Bronchial epithelial cell (primary cell): ENCODE results near the gene CDH26. TPM values are rescaled to one million over a fixed set of nuclear protein-coding genes. Genes with fewer than 3 reads are reported as not detected.

Source experiments
- DNase-seq: peaks from one replicate; pipeline ENCODE4 v3.0.0-alpha.2; 2010; ENCODE audit warnings: low read depth
- FAIRE-seq: peaks from 2 replicates; lab custom pipeline; 2011; peaks lifted over from hg19 to GRCh38; lab: Jason Lieb, UNC
- H3K27me3 ChIP-seq: 2 replicates; pipeline ENCODE4 v1.5.1; 2011; ENCODE audit warnings: low read length; ENCODE audit not compliant: control insufficient read depth, insufficient read depth
- H3K36me3 ChIP-seq: 2 replicates; pipeline ENCODE4 v1.5.1; 2011; ENCODE audit warnings: low read length; ENCODE audit not compliant: control insufficient read depth, insufficient read depth
- H3K4me3 ChIP-seq: 2 replicates; pipeline ENCODE4 v1.5.1; 2011; ENCODE audit warnings: mild to moderate bottlenecking, low read depth, low read length, control low read depth
- total RNA-seq: library from RNA; depleted of rRNA; stranded (reverse); fragments of >200 nt; gene quantifications from 2 replicates; pipeline ENCODE4 v1.2.1, GENCODE V29; 2014
- TF ChIP-seq, protein P1 (sequence below): IDR thresholded peaks from 2 replicates; pipeline ENCODE4 v1.5.1; 2011; ENCODE audit warnings: mild to moderate bottlenecking, moderate library complexity, low read length, control low read depth, inconsistent platforms; ENCODE audit not compliant: insufficient read depth, severe bottlenecking

CDH26 gene
- total RNA-seq, 1 donor from 2014 or later: 2.4 TPM

DNA sequence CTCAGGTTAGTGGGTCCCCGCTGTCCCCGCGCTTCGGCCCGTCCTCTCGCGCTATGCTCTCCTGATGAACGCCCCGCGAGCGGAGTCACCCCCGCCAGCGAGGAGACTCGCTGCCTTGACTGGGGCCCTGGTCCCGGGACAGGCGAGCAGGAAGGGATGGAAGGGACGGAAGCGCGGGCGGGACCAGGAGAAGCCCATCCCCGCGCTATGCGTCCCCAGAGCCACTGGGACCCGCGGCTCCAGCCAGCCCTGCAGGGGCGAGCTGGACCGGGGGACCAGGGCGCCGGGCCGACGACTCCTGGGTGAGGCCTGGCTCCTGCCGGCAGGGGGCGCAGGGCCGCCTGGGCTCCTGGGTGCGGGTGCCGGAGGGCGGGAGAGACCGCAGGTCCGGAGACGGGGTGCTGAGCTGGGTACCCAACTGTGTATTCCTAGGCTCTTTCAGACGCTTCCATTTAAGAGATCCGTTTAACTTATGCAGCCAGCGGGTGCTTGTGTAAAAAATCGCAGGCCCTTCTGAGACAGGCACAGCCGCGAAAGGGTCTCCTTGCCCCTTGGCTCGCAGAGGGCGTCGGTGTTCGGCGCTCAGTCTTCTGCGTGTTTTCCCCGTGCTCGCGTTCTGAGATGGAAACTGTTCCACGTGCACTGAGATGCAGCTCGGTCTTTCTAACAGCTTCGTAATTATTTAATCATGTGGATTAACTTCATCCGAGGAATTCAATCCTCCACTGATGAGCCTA is 24.2 kb upstream of the CDH26 start:
- Histone ChIP-seq H3K27me3 (no peaks in the 10 kb centered on the region), H3K4me3 (peak overlapping the region; percentile 72), H3K36me3 (no peaks in the 10 kb centered on the region)
- FAIRE-seq (no peak), DNase-seq (peak; percentile 40)
- TF ChIP-seq, protein P1, sequence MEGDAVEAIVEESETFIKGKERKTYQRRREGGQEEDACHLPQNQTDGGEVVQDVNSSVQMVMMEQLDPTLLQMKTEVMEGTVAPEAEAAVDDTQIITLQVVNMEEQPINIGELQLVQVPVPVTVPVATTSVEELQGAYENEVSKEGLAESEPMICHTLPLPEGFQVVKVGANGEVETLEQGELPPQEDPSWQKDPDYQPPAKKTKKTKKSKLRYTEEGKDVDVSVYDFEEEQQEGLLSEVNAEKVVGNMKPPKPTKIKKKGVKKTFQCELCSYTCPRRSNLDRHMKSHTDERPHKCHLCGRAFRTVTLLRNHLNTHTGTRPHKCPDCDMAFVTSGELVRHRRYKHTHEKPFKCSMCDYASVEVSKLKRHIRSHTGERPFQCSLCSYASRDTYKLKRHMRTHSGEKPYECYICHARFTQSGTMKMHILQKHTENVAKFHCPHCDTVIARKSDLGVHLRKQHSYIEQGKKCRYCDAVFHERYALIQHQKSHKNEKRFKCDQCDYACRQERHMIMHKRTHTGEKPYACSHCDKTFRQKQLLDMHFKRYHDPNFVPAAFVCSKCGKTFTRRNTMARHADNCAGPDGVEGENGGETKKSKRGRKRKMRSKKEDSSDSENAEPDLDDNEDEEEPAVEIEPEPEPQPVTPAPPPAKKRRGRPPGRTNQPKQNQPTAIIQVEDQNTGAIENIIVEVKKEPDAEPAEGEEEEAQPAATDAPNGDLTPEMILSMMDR: peak; percentile 98

DNA sequence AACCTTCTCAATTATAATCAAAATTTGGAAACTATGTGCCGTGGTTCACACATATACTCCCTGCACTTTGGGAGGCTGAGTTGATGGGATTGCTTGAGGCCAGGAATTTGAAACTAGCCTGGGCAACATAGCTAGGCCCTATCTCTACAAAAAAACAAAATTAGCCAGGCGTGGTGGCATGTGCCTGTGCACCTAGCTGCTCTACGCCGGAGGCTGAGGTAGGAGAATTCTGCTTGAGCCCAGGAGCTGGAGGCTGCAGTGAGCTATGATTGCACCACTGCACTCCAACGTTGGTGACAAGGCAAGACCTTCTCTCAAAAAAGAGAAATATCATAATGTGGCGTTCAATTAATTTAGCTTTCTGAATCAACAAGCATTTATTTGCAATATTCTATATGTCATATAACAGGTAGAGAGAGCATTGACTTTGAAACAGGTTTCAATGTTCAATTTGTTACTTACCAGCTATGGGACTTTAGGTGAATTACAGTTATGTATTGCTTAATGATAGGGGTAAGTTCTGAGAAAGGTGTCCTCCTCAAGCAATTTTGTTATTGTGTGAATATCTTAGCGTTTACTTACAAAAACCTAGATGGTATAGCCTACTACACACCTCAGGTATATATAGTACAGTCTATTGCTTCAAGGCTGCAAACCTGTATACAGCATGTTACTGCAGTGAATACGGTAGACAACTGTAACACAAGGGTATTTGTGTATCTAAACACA is 22.6 kb upstream of the CDH26 start:
- TF ChIP-seq, protein P1: no peak
- FAIRE-seq (no peak), DNase-seq (no peak)
- no peaks in the 10 kb centered on the region for H3K27me3 ChIP-seq
- H3K4me3 ChIP-seq: no peak overlapping the region
- H3K36me3 ChIP-seq: no peaks in the 10 kb centered on the region

DNA sequence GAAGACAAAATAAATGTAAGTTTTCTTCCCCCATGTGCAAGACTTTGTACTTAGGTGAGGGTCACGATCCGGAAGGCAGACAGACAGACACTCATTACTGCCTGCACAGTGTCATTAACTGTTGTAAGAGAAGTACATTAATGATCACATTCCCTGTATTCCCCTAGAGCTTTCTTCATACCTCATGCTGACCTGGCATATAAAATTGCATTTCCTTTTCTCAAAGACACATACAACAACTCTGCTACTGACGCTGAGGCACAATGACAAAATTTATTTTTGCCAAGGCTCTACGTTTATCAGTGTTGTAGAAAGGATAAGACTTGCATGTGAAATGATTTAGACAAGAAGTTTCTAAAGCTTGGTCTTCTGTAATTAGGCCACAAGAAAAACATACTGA is 21.8 kb upstream of the CDH26 start:
- FAIRE-seq: no peak
- Histone ChIP-seq H3K36me3 (no peaks in the 10 kb centered on the region), H3K27me3 (no peaks in the 10 kb centered on the region), H3K4me3 (no peak overlapping the region)
- no peak for DNase-seq
- TF ChIP-seq, protein P1: no peak

DNA sequence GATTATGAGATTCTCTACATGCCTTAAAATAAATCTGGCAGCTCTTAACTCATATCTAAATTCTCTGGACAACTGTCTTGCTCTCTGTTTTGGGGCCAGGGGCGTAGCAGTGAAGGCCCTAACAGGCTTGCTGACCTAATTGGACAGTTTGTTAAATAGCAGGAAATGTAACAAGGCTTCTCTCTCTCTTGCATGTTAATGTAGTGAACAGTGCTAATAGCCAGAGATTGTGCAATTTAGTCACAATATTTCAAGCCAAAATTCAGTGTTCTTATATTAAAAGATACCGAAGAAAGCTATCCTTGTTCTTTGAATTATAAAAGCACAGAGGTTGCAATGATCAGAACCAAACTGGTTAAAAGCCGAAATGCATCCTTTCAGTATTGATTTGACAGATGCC is 21.1 kb upstream of the CDH26 start:
- TF ChIP-seq, protein P1: no peak
- FAIRE-seq: no peak
- Histone ChIP-seq H3K27me3 (no peaks in the 10 kb centered on the region), H3K36me3 (no peaks in the 10 kb centered on the region), H3K4me3 (no peak overlapping the region)
- no peak for DNase-seq

DNA sequence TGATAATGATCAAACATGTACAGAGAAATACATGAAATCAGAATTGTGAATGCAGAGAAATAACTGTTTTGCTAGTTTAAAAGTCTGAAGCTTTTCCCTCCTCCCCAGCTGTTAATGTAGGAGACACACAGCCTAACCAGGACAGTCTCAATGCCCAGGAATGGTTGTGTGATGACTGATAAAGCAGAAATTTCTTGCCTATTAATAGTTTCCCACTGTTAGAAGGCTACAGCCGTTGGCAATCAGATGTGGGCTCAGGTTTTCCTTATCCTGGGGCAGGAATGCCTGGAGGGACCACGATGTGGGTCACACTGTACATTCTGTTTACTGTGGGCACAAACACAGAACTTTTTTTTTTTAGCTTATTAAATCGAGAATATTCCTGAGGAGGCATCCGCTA is 20.0 kb upstream of the CDH26 start:
- DNase-seq (peak; percentile 42), FAIRE-seq (no peak)
- no peak overlapping the region for H3K4me3 ChIP-seq
- TF ChIP-seq, protein P1: no peak
- no peaks in the 10 kb centered on the region for H3K36me3 ChIP-seq
- no peaks in the 10 kb centered on the region for H3K27me3 ChIP-seq
